DND-41 (cell line): ENCODE results near the gene TBC1D5.
A peak's percentile ranks its signal among the peaks of the same experiment; 100 is the strongest.
"Not testable (repeated sequence)": the region's sequence is repeated elsewhere in the genome, so short reads cannot be mapped to it uniquely, and the experiment has no call there.

Experiments
- ATAC-seq: fragments of 200-7000 bp; cut with Tn5 transposase; 3 replicates; pipeline ENCODE4 v1.9.1; 2021; ENCODE audit warnings: low read depth; ENCODE audit not compliant: insufficient read depth
- DNase-seq: peaks from one replicate; pipeline ENCODE4 v3.0.0-alpha.2; 2020
- H2AFZ ChIP-seq: 2 replicates; pipeline ENCODE4 v1.6.0; 2012; ENCODE audit warnings: low read depth, low read length
- H3K27ac ChIP-seq: 2 replicates; pipeline ENCODE4 v1.5.1; 2012; ENCODE audit warnings: low read length, inconsistent platforms
- H3K27me3 ChIP-seq: fragments of 200-600 bp; sonication (generic); 2 replicates; pipeline ENCODE4 v1.6.0; 2012; ENCODE audit warnings: low read length, mild to moderate bottlenecking, inconsistent platforms; ENCODE audit not compliant: insufficient read depth, poor library complexity
- H3K36me3 ChIP-seq: 2 replicates; pipeline ENCODE4 v1.5.1; 2012; ENCODE audit warnings: low read length, inconsistent platforms; ENCODE audit not compliant: insufficient read depth
- H3K4me1 ChIP-seq: 2 replicates; pipeline ENCODE4 v1.5.1; 2012; ENCODE audit warnings: mild to moderate bottlenecking, low read length; ENCODE audit not compliant: insufficient read depth
- H3K4me2 ChIP-seq: 2 replicates; pipeline ENCODE4 v1.6.0; 2012; ENCODE audit warnings: mild to moderate bottlenecking, moderate library complexity, low read length, inconsistent platforms; ENCODE audit not compliant: insufficient read depth
- H3K4me3 ChIP-seq, 2 experiments: fragments of 200-600 bp in 1 of 2; shearing (Covaris generic) in 1 of 2; 2 replicates each; pipeline ENCODE4 v1.5.1; 2012 to 2016; ENCODE audit warnings: inconsistent platforms in 2 of 2, low read length in 2 of 2, mild to moderate bottlenecking in 2 of 2, low read depth in 1 of 2, moderate library complexity in 1 of 2
- H3K79me2 ChIP-seq: 2 replicates; pipeline ENCODE4 v1.6.0; 2012; ENCODE audit warnings: low read length, inconsistent platforms; ENCODE audit not compliant: insufficient read depth
- H3K9ac ChIP-seq: 2 replicates; pipeline ENCODE4 v1.6.0; 2012; ENCODE audit warnings: low read depth, mild to moderate bottlenecking, inconsistent platforms, low read length, moderate library complexity
- H3K9me3 ChIP-seq: 2 replicates; pipeline ENCODE4 v1.5.1; 2012; ENCODE audit warnings: low read length, moderate library complexity, mild to moderate bottlenecking, inconsistent platforms; ENCODE audit not compliant: insufficient read depth, severe bottlenecking
- H4K20me1 ChIP-seq: 2 replicates; pipeline ENCODE4 v1.6.0; 2012; ENCODE audit warnings: low read length; ENCODE audit not compliant: insufficient read depth
- EZH2 ChIP-seq: IDR thresholded peaks from 3 replicates; pipeline ENCODE4 v1.6.1; 2012; ENCODE audit warnings: borderline replicate concordance, low read depth, mild to moderate bottlenecking, moderate library complexity, low read length, inconsistent platforms; ENCODE audit not compliant: severe bottlenecking
- TF ChIP-seq, protein P1 (sequence below): IDR thresholded peaks from 2 replicates; pipeline ENCODE4 v1.5.1; 2012; ENCODE audit warnings: borderline replicate concordance, low read length, moderate library complexity, mild to moderate bottlenecking; ENCODE audit not compliant: poor library complexity, severe bottlenecking; ENCODE audit errors: extremely low read depth

TBC1D5 gene

GRCh38 chr3:17132286-17133115 is 609.9 kb downstream of the TBC1D5 start:
- Histone ChIP-seq H3K9me3 (no peaks in the 10 kb centered on the region), H3K9ac (no peak overlapping the region), H3K79me2 (no peaks in the 10 kb centered on the region), H4K20me1 (no peaks in the 10 kb centered on the region), H3K27ac (no peak overlapping the region), H3K27me3 (no peaks in the 10 kb centered on the region), H3K4me3 (no peak overlapping the region), H2AFZ (no peak overlapping the region), H3K4me1 (no peaks in the 10 kb centered on the region), H3K4me2 (no peak overlapping the region), H3K36me3 (no peaks in the 10 kb centered on the region)
- TF ChIP-seq, protein P1, sequence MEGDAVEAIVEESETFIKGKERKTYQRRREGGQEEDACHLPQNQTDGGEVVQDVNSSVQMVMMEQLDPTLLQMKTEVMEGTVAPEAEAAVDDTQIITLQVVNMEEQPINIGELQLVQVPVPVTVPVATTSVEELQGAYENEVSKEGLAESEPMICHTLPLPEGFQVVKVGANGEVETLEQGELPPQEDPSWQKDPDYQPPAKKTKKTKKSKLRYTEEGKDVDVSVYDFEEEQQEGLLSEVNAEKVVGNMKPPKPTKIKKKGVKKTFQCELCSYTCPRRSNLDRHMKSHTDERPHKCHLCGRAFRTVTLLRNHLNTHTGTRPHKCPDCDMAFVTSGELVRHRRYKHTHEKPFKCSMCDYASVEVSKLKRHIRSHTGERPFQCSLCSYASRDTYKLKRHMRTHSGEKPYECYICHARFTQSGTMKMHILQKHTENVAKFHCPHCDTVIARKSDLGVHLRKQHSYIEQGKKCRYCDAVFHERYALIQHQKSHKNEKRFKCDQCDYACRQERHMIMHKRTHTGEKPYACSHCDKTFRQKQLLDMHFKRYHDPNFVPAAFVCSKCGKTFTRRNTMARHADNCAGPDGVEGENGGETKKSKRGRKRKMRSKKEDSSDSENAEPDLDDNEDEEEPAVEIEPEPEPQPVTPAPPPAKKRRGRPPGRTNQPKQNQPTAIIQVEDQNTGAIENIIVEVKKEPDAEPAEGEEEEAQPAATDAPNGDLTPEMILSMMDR, result no peak
- no peak for TF ChIP-seq EZH2
- no peak for DNase-seq
- ATAC-seq, result peak; percentile 57; the same call in 2 of the 3 replicates

DNA sequence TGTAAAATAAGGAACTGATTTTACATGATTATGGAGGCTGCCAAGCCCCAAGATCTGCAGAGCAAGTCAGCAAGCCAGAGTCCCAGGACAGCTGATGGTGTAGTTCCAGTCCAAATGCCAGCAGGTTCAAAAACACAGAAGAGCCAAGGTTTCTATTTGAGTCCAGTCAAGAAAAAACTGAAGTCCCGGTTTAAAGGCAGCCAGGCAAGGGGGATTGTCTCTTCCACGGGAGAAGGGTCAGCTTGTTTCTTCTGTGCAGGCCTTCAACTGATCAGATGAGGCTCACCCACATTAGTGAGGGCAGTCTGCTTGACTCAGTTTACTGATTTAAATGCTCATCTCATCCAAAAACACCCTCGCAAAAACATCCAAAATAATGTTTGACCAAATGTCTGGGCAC is 611.5 kb downstream of the TBC1D5 start:
- no peak overlapping the region for H3K27ac ChIP-seq
- ATAC-seq (no peak), DNase-seq (no peak)
- no peaks in the 10 kb centered on the region for H3K36me3 ChIP-seq
- H2AFZ ChIP-seq, result no peak overlapping the region
- H3K79me2 ChIP-seq, result no peaks in the 10 kb centered on the region
- H3K9me3 ChIP-seq, result no peaks in the 10 kb centered on the region
- no peaks in the 10 kb centered on the region for H3K27me3 ChIP-seq
- no peaks in the 10 kb centered on the region for H3K4me1 ChIP-seq
- no peak overlapping the region for H3K4me2 ChIP-seq
- H3K4me3 ChIP-seq, result no peak overlapping the region
- no peaks in the 10 kb centered on the region for H4K20me1 ChIP-seq
- TF ChIP-seq, protein P1, result no peak
- no peak for TF ChIP-seq EZH2
- H3K9ac ChIP-seq, result no peak overlapping the region

DNA sequence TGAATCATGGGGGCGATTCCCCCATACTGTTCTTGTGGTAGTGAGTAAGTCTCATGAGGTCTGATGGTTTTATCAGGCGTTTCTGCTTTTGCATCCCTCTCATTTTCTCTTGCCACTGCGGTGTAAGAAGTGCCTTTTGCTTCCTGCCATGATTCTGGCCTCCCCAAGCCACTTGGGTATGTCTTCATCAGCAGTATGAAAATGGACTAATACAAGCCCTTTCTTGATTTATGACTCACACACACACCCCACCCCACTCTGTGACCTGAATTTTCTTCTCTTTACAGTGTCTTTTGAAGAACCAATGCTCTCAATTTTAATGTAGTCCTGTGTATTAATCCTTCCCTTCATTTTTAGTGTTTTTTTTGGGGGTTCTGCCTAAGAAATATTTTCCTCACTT is 612.9 kb downstream of the TBC1D5 start:
- H3K4me3 ChIP-seq, result no peak overlapping the region
- no peaks in the 10 kb centered on the region for H4K20me1 ChIP-seq
- no peaks in the 10 kb centered on the region for H3K4me1 ChIP-seq
- H3K4me2 ChIP-seq, result no peak overlapping the region
- H3K36me3 ChIP-seq, result no peaks in the 10 kb centered on the region
- DNase-seq (no peak), ATAC-seq (no peak)
- H3K27me3 ChIP-seq, result no peaks in the 10 kb centered on the region
- H3K9ac ChIP-seq, result no peak overlapping the region
- no peak overlapping the region for H3K27ac ChIP-seq
- no peaks in the 10 kb centered on the region for H3K79me2 ChIP-seq
- H2AFZ ChIP-seq, result no peak overlapping the region
- no peaks in the 10 kb centered on the region for H3K9me3 ChIP-seq
- TF ChIP-seq EZH2, result no peak
- TF ChIP-seq, protein P1, result no peak

- H3K79me2 ChIP-seq, DNase-seq, ATAC-seq, H3K27ac ChIP-seq, H3K27me3 ChIP-seq, H2AFZ ChIP-seq, H3K9ac ChIP-seq, H3K9me3 ChIP-seq, H3K36me3 ChIP-seq, H3K4me2 ChIP-seq, H3K4me1 ChIP-seq, H3K4me3 ChIP-seq, H4K20me1 ChIP-seq: not testable (repeated sequence)
Measured at GRCh38 chr3:17128671-17129070, 613.8 kb downstream of the TBC1D5 start.
